Activated CD4-positive, alpha-beta T cell treated with anti-CD3 and anti-CD28 coated beads, Interleukin-2, amount 50 U/mL, for 4 hours (primary cell): ENCODE data around the gene CLUH.

ENCODE experiments used
- DNase-seq, 2 experiments: peaks; one replicate each; pipeline ENCODE4 v3.0.0-alpha.2; 2020

Gene CLUH

GRCh38 chr17:2711608-2712299 lies at the start of gene CLUH:
CLUH (minus strand) TSS chr17:2711764; CDS start chr17:2711661, 103 bp downstream.
- peak; percentile 95 for DNase-seq

- DNase-seq = no peak
Measured at GRCh38 chr17:2758870-2759269, 47.3 kb upstream of the CLUH start.

GRCh38 chr17:2755891-2756724 lies 44.5 kb upstream of the CLUH start:
- no peak for DNase-seq

GRCh38 chr17:2751491-2751890 lies 39.9 kb upstream of the CLUH start:
- no peak for DNase-seq

- no peak for DNase-seq
Measured at GRCh38 chr17:2750721-2751120, 39.2 kb upstream of the CLUH start.

GRCh38 chr17:2749784-2750181 lies 38.2 kb upstream of the CLUH start:
- peak; percentile 54 to 56 for DNase-seq

GRCh38 chr17:2749058-2749783 lies 37.7 kb upstream of the CLUH start, which contains the start of gene CCDC92B:
CCDC92B (minus strand) TSS chr17:2749652; CDS start chr17:2735145, 14,507 bp downstream.
- DNase-seq = no peak

- DNase-seq = no peak
Measured at GRCh38 chr17:2745317-2746037, 33.9 kb upstream of the CLUH start.

GRCh38 chr17:2737693-2738092 lies 26.1 kb upstream of the CLUH start:
- no peak for DNase-seq

- no peak for DNase-seq
Measured at GRCh38 chr17:2736956-2737355, 25.4 kb upstream of the CLUH start.

GRCh38 chr17:2735896-2736295 lies 24.3 kb upstream of the CLUH start:
- no peak for DNase-seq

GRCh38 chr17:2734939-2735338 lies 23.4 kb upstream of the CLUH start:
- no peak for DNase-seq

GRCh38 chr17:2731807-2732206 lies 20.2 kb upstream of the CLUH start:
- DNase-seq = no peak

GRCh38 chr17:2730764-2731353 lies 19.3 kb upstream of the CLUH start:
- DNase-seq = no peak

GRCh38 chr17:2724784-2725164 lies 13.2 kb upstream of the CLUH start:
- DNase-seq = peak; percentile 29 to 36

GRCh38 chr17:2723997-2724783 lies 12.6 kb upstream of the CLUH start:
- DNase-seq = no peak

- DNase-seq = no peak
Measured at GRCh38 chr17:2723505-2723996, 12.0 kb upstream of the CLUH start.

- no peak for DNase-seq
Measured at GRCh38 chr17:2722611-2723010, 11.0 kb upstream of the CLUH start.

- DNase-seq = no peak
Measured at GRCh38 chr17:2721603-2722002, 10.0 kb upstream of the CLUH start.

GRCh38 chr17:2719861-2720260 lies 8.3 kb upstream of the CLUH start:
- DNase-seq = no peak
